NT2/D1 (cell line): Measurements from ENCODE around the gene FAM76A.
"Not testable (repeated sequence)": the region's sequence is repeated elsewhere in the genome, so short reads cannot be mapped to it uniquely, and the experiment has no call there.

Experiments
- DNase-seq: peaks from one replicate; pipeline ENCODE4 v3.0.0-alpha.2; 2011; ENCODE audit warnings: low read depth, low spot score
- H3K27me3 ChIP-seq: 2 replicates; pipeline ENCODE4 v1.6.0; 2011; ENCODE audit warnings: mild to moderate bottlenecking; ENCODE audit not compliant: insufficient read length, insufficient read depth
- H3K36me3 ChIP-seq: 2 replicates; pipeline ENCODE4 v1.6.1; 2011; ENCODE audit warnings: mild to moderate bottlenecking, low read length, mixed read lengths; ENCODE audit not compliant: insufficient read depth, insufficient read length
- H3K4me1 ChIP-seq: 2 replicates; pipeline ENCODE4 v1.5.1; 2011; ENCODE audit not compliant: insufficient read depth, insufficient read length
- H3K4me3 ChIP-seq: 2 replicates; pipeline ENCODE4 v1.5.1; 2011; ENCODE audit warnings: low read depth; ENCODE audit not compliant: insufficient read length
- H3K9ac ChIP-seq: 2 replicates; pipeline ENCODE4 v1.6.0; 2011; ENCODE audit warnings: low read depth; ENCODE audit not compliant: insufficient read length
- H3K9me3 ChIP-seq: 2 replicates; pipeline ENCODE4 v1.5.1; 2011; ENCODE audit warnings: mild to moderate bottlenecking, low read length; ENCODE audit not compliant: insufficient read depth
- SUZ12 ChIP-seq: IDR thresholded peaks from 2 replicates; pipeline ENCODE4 v1.6.1; 2011; ENCODE audit not compliant: insufficient read length, insufficient read depth; ENCODE audit errors: extremely low read depth
- YY1 ChIP-seq: IDR thresholded peaks from 2 replicates; pipeline ENCODE4 v1.6.1; 2011; ENCODE audit not compliant: insufficient read length, insufficient read depth
- ZNF274 ChIP-seq: IDR thresholded peaks from 2 replicates; pipeline ENCODE4 v1.6.1; 2011; ENCODE audit warnings: mild to moderate bottlenecking, low read depth, low read length

FAM76A gene

GRCh38 chr1:27773826-27774445, 48.2 kb downstream of the FAM76A start:
- Histone ChIP-seq H3K9ac (peak overlapping the region; percentile 95), H3K9me3 (no peaks in the 10 kb centered on the region), H3K36me3 (peaks cover 2% of the 10 kb centered on the region), H3K4me1 (no peaks in the 10 kb centered on the region), H3K27me3 (no peaks in the 10 kb centered on the region), H3K4me3 (peak overlapping the region; percentile 91)
- DNase-seq = no peak
- no peak for TF ChIP-seq SUZ12
- TF ChIP-seq YY1 = no peak

- no peaks in the 10 kb centered on the region for H3K4me1 ChIP-seq
- no peak overlapping the region for H3K4me3 ChIP-seq
- DNase-seq = no peak
- no peaks in the 10 kb centered on the region for H3K9me3 ChIP-seq
- H3K9ac ChIP-seq = no peak overlapping the region
- H3K27me3 ChIP-seq = no peaks in the 10 kb centered on the region
- peaks cover 2% of the 10 kb centered on the region for H3K36me3 ChIP-seq
- TF ChIP-seq ZNF274 (no peak), SUZ12 (no peak), YY1 (no peak)
Measured at GRCh38 chr1:27774654-27775053, 48.9 kb downstream of the FAM76A start.

- H3K9me3 ChIP-seq, H3K36me3 ChIP-seq, H3K9ac ChIP-seq, H3K27me3 ChIP-seq, DNase-seq, H3K4me3 ChIP-seq, H3K4me1 ChIP-seq: not testable (repeated sequence)
Measured at GRCh38 chr1:27775336-27775735, 49.6 kb downstream of the FAM76A start.

- not testable (repeated sequence) for DNase-seq, H3K9me3 ChIP-seq, H3K9ac ChIP-seq, H3K36me3 ChIP-seq, H3K27me3 ChIP-seq, H3K4me1 ChIP-seq, H3K4me3 ChIP-seq
Measured at GRCh38 chr1:27776276-27776675, 50.5 kb downstream of the FAM76A start.

- Histone ChIP-seq H3K9ac (no peak overlapping the region), H3K36me3 (peaks cover 2% of the 10 kb centered on the region), H3K4me3 (no peak overlapping the region), H3K27me3 (no peaks in the 10 kb centered on the region), H3K9me3 (no peaks in the 10 kb centered on the region), H3K4me1 (no peaks in the 10 kb centered on the region)
- DNase-seq = no peak
- no peak for TF ChIP-seq SUZ12
- TF ChIP-seq YY1 = no peak
- no peak for TF ChIP-seq ZNF274
Measured at GRCh38 chr1:27778056-27778455, 52.3 kb downstream of the FAM76A start.

GRCh38 chr1:27779122-27779521, 53.4 kb downstream of the FAM76A start:
- Histone ChIP-seq H3K9ac (no peak overlapping the region), H3K4me3 (no peak overlapping the region), H3K27me3 (no peaks in the 10 kb centered on the region), H3K4me1 (no peaks in the 10 kb centered on the region), H3K36me3 (peaks cover 2% of the 10 kb centered on the region), H3K9me3 (no peaks in the 10 kb centered on the region)
- DNase-seq = no peak
- no peak for TF ChIP-seq ZNF274
- TF ChIP-seq SUZ12 = no peak
- TF ChIP-seq YY1 = no peak

- no peak overlapping the region for H3K4me3 ChIP-seq
- no peaks in the 10 kb centered on the region for H3K9me3 ChIP-seq
- H3K36me3 ChIP-seq = no peaks in the 10 kb centered on the region
- no peak overlapping the region for H3K9ac ChIP-seq
- H3K4me1 ChIP-seq = no peaks in the 10 kb centered on the region
- no peak for TF ChIP-seq YY1
- no peak for TF ChIP-seq ZNF274
- no peak for TF ChIP-seq SUZ12
- H3K27me3 ChIP-seq = no peaks in the 10 kb centered on the region
- no peak for DNase-seq
Measured at GRCh38 chr1:27782950-27783349, 57.2 kb downstream of the FAM76A start.

- DNase-seq = no peak
- TF ChIP-seq SUZ12 = no peak
- no peak for TF ChIP-seq YY1
- TF ChIP-seq ZNF274 = no peak
- H3K36me3 ChIP-seq = peaks cover 3% of the 10 kb centered on the region
Measured at GRCh38 chr1:27784700-27785099, 58.9 kb downstream of the FAM76A start.

More at GRCh38 chr1:27784700-27785099, 58.9 kb downstream of the FAM76A start:
- 0 out of 2 replicates have a peak, but pooled peaks cover 2% of the 10 kb centered on the region for H3K9me3 ChIP-seq
- H3K4me3 ChIP-seq = no peak overlapping the region
- no peaks in the 10 kb centered on the region for H3K4me1 ChIP-seq
- H3K9ac ChIP-seq = no peak overlapping the region
- H3K27me3 ChIP-seq = no peaks in the 10 kb centered on the region
